ENCODE results near the gene FCRL5. TPM values are rescaled to one million over a fixed set of nuclear protein-coding genes. Genes with fewer than 3 reads are reported as not detected.

Gene FCRL5
- total RNA-seq (2014; rRNA removed; shearing (Covaris generic)) = 64.6 and 73.5 TPM in 2 replicates
- total RNA-seq (2022) = 44.8 and 57.4 TPM in 2 replicates
- percentile 74 among the genes with signal in this experiment for Bru-seq, nascent RNA
- BruChase-seq, experiment 1, labeled RNA remaining after a 6-hour chase = percentile 91 among the genes with signal in this experiment
- percentile 90 among the genes with signal in this experiment for BruChase-seq, experiment 2, labeled RNA remaining after a 2-hour chase
- long read RNA-seq, full-length matches to known transcripts = 10 of 32 reads
- long read RNA-seq, partial matches to known transcripts = 8 of 32 reads
- long read RNA-seq, other reads (novel, unspliced or antisense) = 14 of 32 reads

GRCh38 chr1:157551694-157552693, at the start of gene FCRL5:
TSS of gene FCRL5 (minus strand) at chr1:157552515. CDS start at chr1:157552362, 153 bp downstream.
- peak within 1 kb of the TSS; percentile 19; the same call in 1 of the 2 replicates for H2AFZ ChIP-seq (ENCODE audit: low read length)
- peak within 1 kb of the TSS; percentile 74 for H3K4me3 ChIP-seq (ENCODE audit: low read depth, low read length, poor library complexity, severe bottlenecking)
- DNase-seq (ENCODE audit: low spot score) = peak; percentile 77

DNA sequence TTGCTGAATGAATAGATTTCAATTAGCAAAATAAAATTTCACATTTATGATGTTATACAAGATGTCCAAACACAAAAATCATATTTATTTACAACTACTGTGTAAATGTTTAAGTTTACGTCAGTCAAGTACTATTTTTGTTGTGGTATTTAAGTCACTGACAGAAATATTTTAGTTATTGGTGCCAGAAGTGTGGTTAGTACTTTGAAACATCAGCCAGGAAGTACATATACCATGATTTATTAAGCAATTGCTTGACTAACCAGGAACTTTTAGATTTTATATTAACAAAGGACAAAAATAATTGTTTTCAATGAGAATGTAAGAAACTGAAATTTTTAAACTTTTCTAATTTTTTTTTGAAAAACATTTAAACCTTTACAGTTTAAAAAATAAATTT, 47.9 kb upstream of the FCRL5 start:
- ChIA-PET CTCF (ENCODE audit: unreplicated experiment) (no interaction called here), POLR2A (no interaction called here)
- no peak overlapping the region for H3K4me2 ChIP-seq (ENCODE audit: low read length)
- DNase-seq (ENCODE audit: low spot score) = no peak
- H3K36me3 ChIP-seq (ENCODE audit: insufficient read depth, low read length) = no peaks in the 10 kb centered on the region
- TF ChIP-seq EZH2phosphoT487 (IDR thresholded peaks at IDR 0.05; ENCODE audit: borderline replicate concordance, low read depth, low read length) = no peak
- TF ChIP-seq, protein P1, sequence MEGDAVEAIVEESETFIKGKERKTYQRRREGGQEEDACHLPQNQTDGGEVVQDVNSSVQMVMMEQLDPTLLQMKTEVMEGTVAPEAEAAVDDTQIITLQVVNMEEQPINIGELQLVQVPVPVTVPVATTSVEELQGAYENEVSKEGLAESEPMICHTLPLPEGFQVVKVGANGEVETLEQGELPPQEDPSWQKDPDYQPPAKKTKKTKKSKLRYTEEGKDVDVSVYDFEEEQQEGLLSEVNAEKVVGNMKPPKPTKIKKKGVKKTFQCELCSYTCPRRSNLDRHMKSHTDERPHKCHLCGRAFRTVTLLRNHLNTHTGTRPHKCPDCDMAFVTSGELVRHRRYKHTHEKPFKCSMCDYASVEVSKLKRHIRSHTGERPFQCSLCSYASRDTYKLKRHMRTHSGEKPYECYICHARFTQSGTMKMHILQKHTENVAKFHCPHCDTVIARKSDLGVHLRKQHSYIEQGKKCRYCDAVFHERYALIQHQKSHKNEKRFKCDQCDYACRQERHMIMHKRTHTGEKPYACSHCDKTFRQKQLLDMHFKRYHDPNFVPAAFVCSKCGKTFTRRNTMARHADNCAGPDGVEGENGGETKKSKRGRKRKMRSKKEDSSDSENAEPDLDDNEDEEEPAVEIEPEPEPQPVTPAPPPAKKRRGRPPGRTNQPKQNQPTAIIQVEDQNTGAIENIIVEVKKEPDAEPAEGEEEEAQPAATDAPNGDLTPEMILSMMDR (conservative IDR thresholded peaks at IDR 0.05; ENCODE audit: low read length) = no peak
- peaks cover 33% of the 10 kb centered on the region for H3K4me1 ChIP-seq (ENCODE audit: insufficient read depth, low read length, poor library complexity, severe bottlenecking)
- no peaks in the 10 kb centered on the region for H3K9me3 ChIP-seq (ENCODE audit: low read length)
- H3K79me2 ChIP-seq (ENCODE audit: insufficient read depth, low read depth, low read length) = no peaks in the 10 kb centered on the region
- H3K9me2 ChIP-seq (ENCODE audit: insufficient read depth, low read length) = no peaks in the 10 kb centered on the region
- intact Hi-C loops (cut with micrococcal nuclease; ENCODE audit: unreplicated experiment) = no loop called here
- H3K4me3 ChIP-seq (ENCODE audit: low read depth, low read length, poor library complexity, severe bottlenecking) = no peak overlapping the region
- no peaks in the 10 kb centered on the region for H4K20me1 ChIP-seq (ENCODE audit: insufficient read depth, low read length)
- H3K27ac ChIP-seq (ENCODE audit: low read depth, low read length, poor library complexity, severe bottlenecking) = no peak overlapping the region
- H2AFZ ChIP-seq (ENCODE audit: low read length) = no peak overlapping the region
- BruUV-seq (replicated peaks) = no TSS peak

More at GRCh38 chr1:157551694-157552693, at the start of gene FCRL5:
- Histone ChIP-seq H3K4me1 (ENCODE audit: insufficient read depth, low read length, poor library complexity, severe bottlenecking) (peaks cover 38% of the 10 kb centered on the region), H3K4me2 (ENCODE audit: low read length) (peak within 1 kb of the TSS; percentile 85), H3K9me2 (ENCODE audit: insufficient read depth, low read length) (no peaks in the 10 kb centered on the region), H3K79me2 (ENCODE audit: insufficient read depth, low read depth, low read length) (peaks cover 27% of the 10 kb centered on the region; the same call in 1 of the 2 replicates), H3K27ac (ENCODE audit: low read depth, low read length, poor library complexity, severe bottlenecking) (peak within 1 kb of the TSS; percentile 86), H3K36me3 (ENCODE audit: insufficient read depth, low read length) (peaks cover 18% of the 10 kb centered on the region), H4K20me1 (ENCODE audit: insufficient read depth, low read length) (no peaks in the 10 kb centered on the region), H3K9me3 (ENCODE audit: low read length) (no peaks in the 10 kb centered on the region)
- ChIA-PET CTCF (ENCODE audit: unreplicated experiment) (interaction anchor here (0.8 to 1.6 kb wide), 4 partner anchors 10 to 57 kb away, joined by 3 to 4 read pairs (median 3); no protein-coding TSS in a partner anchor), POLR2A (interaction anchor here (0.9 to 3.5 kb wide), 8 partner anchors 9 to 267 kb away, joined by 3 to 22 read pairs (median 4); no protein-coding TSS in a partner anchor)
- TSS peak; percentile 64 for BruUV-seq (replicated peaks)
- no peak for TF ChIP-seq EZH2phosphoT487 (IDR thresholded peaks at IDR 0.05; ENCODE audit: borderline replicate concordance, low read depth, low read length)
- TF ChIP-seq, protein P1 (conservative IDR thresholded peaks at IDR 0.05; ENCODE audit: low read length) = no peak
- intact Hi-C loops (cut with micrococcal nuclease; ENCODE audit: unreplicated experiment) = loop anchor here (1.0 to 5.0 kb wide), 2 partner anchors 10 to 40 kb away; no protein-coding TSS in a partner anchor

Data from OCI-LY7 (cell line).